Skin of body (tissue), 2 donors: Measurements from ENCODE around the gene CLDN3. TPM values are rescaled to one million over a fixed set of nuclear protein-coding genes. Genes with fewer than 3 reads are reported as not detected.
"Not testable (repeated sequence)": the region's sequence is repeated elsewhere in the genome, so short reads cannot be mapped to it uniquely, and the experiment has no call there.

ENCODE experiments used
- DNase-seq: peaks from one replicate; lab custom pipeline; 2025; lab: John Stamatoyannopoulos, UW
- total RNA-seq: library from RNA; depleted of rRNA; stranded (reverse); fragments of >200 nt; gene quantifications from one replicate; pipeline ENCODE4 v1.2.3, GENCODE V29; 2014

CLDN3 gene, protein sequence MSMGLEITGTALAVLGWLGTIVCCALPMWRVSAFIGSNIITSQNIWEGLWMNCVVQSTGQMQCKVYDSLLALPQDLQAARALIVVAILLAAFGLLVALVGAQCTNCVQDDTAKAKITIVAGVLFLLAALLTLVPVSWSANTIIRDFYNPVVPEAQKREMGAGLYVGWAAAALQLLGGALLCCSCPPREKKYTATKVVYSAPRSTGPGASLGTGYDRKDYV
- 0.20 TPM for total RNA-seq

DNA sequence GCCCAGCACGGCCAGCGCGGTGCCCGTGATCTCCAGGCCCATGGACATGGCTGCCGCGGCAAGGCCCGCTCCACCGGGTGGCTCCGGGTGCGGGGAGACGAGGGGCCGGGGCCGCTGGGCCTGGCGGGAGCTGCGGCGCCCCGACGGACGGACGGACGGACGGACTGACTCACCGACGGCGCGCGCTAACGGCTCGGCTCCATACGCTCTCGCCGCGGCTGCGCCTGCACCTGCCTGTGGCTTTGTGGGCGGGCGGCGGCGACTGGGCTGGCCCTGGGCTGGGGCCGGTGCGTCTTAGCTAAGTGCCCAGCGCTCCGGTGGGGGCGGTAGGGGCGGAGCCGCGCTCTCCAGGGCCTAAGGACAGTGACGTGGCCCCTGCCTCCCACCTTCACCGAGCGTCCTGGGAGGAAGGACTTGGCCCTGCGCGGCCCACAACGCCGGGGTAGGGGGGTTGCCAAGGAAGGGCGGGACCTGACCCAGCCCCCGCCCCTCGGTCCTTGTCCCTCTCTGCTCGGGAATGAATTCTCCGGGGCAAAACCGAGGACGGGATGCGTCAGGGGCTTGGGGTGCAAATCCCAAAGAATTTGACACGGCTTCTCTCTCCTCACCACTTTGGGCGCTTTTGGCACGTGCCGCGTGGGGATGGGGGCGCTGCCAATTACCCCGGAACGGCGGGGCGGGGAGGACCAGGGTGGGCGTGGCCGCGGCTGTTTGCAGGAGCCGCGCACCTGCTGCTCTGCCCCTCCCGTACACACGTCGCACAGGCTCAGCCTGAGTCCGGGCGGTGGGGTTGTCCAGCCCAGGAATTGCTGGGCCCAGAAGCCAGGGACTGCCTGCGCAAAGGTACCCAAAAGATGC is at the start of gene CLDN3:
TSS of gene CLDN3 (minus strand) at position 269 of the 858 bp plus-strand sequence. CDS start at position 48, 221 bp downstream.
- no peak for DNase-seq

GRCh38 chr7:73817121-73817520 is 47.1 kb upstream of the CLDN3 start:
- DNase-seq: no peak

DNA sequence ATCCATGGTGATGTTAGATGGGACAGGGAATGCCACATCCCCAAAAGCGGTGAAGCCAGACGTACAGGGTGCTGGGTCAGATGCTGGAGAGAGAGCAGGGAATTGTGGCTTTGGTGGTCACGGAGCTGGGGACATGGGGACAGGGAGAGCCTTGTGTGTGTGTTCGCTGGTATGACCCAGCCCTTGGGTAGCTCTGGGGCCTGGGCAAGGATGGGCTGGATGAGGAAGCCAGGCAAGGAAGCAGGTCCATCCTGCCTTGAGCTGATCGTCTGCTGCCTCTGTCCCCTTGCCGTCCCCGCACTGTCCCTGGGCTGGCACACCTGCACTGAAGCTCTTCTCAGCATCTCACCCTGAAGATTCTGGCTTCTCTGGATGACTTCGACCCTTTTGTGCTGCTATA is 45.4 kb upstream of the CLDN3 start:
- no peak for DNase-seq

DNA sequence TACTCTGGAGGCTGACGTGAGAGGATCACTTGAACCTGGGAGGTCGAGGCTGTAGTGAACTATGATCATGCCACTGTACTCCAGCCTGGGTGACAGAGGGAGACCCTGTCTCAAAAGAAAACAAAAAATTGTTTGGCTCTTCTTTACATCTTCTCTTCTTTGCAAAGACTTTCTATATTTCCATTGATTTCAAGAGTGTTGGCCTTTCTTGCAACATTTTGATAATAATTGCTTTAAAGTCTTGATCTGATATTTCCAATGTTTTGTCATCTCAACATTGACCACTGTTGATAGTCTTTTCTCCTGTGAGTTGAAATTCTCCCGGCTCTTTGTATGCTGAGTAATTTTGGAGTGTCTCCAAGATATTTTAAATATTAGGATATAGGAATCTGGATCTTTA is 42.9 kb upstream of the CLDN3 start:
- DNase-seq: no peak

GRCh38 chr7:73811760-73812168 is 41.7 kb upstream of the CLDN3 start:
- DNase-seq: peak; percentile 6

- DNase-seq: no peak
Measured at GRCh38 chr7:73810998-73811360, 40.9 kb upstream of the CLDN3 start.

DNA sequence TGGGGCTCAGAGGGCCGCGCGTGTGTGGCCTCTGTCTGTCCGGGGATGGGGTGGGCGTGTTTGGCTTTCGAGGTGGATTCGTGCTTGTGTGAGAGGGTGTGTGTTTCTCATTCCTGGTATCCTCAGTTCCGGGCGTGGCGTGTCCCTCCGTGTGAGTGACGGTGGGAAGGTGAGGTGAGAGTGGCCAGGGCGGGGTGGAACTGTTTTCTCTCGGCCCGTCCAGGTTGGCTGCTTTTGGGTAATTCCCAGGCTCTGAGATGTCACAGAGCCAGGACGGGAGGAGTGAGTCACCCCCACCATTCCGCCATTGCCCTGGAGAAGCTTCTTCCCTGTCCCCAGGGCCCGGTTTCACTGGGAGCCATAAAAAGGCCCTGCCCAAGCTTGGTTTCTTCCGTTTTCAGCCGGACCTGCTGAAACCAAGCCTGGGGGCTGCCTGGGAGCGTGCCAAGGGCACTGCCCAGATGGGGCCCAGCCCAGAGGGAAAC is 39.4 kb upstream of the CLDN3 start:
- DNase-seq: no peak

DNA sequence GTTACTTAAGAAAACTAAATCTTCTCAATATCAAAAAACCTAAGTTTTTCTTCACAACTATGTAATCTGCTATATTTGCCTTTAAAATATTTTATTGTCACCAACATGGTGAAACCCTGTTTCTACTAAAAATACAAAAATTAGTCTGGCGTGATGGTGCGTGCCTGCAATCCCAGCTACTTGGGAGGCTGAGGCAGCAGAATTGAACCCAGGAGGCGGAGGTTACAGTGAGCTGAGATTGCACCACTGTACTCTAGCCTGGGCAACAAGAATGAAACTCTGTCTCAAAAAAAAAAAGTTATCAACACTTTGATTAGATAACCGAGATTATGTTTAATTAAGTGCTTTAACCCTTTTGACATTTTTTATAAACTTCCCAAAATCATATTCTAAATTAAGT is 32.4 kb upstream of the CLDN3 start:
- no peak for DNase-seq

- no peak for DNase-seq
Measured at GRCh38 chr7:73801577-73801976, 31.5 kb upstream of the CLDN3 start.

DNA sequence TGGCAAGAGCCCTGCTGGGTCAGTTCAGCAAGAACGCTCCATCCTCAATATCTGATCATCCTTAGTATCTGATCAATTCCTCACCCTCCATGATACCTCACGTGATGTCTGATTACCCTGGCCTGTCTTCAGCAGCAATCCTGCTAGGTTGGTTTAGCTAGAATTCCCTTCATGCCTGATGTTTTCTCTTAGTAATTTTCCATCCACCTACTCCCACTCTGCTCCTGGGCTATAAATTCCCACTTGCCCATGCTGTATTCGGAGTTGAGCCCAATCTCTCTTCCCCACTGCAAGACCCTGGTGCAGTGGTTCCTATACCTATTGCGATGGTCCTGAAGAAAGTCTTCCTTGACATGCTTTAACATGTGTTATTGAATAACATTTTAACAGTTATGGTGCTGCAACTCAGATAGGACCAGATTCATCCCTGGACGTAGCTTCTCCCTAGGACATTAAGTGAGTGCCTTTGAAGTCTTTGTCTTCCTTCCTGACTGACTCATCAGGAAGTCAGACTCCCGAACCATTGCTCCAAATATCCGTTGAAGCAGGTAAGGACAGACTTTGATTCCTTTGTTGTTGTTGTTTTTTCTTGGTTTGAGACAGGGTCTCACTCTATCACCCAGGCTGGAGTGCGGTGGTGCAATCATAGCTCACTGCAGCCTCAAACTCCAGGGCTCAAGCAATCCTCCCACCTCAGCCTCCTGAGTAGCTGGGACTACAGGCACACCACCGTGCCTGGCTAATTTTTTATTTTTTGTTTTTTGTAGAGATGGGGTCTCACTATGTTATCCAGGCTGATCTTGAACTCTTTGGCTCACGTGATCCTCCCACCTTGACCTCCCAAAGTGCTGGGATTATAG is 29.4 kb upstream of the CLDN3 start:
- DNase-seq: no peak

DNA sequence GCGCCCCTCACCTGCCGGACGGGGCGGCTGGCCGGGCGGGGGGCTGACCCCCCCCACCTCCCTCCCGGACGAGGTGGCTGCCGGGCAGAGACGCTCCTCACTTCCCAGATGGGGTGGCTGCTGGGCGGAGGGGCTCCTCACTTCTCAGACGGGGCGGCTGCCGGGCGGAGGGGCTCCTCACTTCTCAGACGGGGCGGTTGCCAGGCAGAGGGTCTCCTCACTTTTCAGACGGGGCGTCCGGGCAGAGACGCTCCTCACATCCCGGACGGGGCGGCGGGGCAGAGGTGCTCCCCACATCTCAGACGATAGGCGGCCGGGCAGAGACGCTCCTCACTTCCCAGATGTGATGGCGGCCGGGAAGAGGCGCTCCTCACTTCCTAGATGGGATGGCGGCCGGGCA is 27.1 kb upstream of the CLDN3 start:
- DNase-seq: not testable (repeated sequence)

DNA sequence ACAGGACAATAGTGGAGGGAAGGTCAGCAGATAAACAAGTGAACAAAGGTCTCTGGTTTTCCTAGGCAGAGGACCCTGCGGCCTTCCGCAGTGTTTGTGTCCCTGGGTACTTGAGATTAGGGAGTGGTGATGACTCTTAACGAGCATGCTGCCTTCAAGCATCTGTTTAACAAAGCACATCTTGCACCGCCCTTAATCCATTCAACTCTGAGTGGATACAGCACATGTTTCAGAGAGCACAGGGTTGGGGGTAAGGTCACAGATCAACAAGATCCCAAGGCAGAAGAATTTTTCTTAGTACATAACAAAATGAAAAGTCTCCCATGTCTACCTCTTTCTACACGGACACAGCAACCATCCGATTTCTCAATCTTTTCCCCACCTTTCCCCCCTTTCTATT is 26.6 kb upstream of the CLDN3 start:
- not testable (repeated sequence) for DNase-seq

GRCh38 chr7:73795188-73795587 is 25.1 kb upstream of the CLDN3 start:
- DNase-seq: not testable (repeated sequence)

- not testable (repeated sequence) for DNase-seq
Measured at GRCh38 chr7:73791170-73791690, 21.2 kb upstream of the CLDN3 start.

DNA sequence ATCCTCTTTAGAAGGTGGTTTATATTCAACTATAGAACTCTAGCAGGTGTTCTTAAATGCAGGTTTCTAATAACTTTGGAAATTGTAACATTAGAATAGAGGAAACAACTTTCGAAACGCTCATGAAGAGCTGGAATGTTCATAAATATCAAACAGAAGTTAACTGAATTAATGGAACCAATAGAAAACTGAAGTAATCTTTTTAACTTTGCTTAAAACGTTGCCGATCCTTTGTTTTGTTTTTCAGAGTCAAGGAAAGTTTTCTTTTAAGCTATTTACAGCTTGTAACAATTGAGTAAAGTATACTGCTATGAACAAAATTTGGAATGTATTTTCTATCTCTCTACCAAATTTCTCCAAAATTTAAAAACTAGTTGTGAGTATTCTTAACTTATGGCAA is 19.0 kb upstream of the CLDN3 start:
- DNase-seq: no peak

DNA sequence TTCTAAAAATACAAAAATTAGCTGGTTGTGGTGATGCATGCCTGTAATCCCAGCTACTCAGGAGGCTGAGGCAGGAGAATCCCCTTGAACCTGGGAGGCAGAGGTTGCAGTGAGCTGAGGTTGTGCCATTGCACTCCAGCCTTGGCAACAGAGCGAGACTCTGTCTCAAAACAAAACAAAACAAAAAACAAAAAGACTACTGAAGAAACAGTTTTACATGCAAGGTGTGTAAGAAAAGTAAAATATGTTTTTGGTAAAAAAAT is 17.6 kb upstream of the CLDN3 start:
- not testable (repeated sequence) for DNase-seq

DNA sequence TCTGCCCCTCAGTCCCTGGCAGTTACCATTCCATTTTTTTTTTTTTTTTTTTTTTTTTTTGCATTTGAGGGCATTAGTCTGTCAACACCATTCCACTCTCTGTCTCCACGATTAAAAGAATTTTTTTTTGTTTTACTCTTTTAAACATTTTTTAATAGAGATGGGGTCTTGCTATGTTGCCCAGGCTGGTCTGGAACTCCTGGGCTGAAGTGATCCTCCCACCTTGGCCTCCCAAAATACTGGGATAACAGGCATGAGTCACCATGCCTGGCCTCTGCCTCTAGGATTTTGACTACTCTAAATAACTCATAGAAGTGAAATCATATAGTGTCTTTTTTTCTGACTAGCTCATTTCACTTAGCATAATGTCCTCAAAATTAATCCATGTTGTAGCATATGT is 16.5 kb upstream of the CLDN3 start:
- DNase-seq: no peak

DNA sequence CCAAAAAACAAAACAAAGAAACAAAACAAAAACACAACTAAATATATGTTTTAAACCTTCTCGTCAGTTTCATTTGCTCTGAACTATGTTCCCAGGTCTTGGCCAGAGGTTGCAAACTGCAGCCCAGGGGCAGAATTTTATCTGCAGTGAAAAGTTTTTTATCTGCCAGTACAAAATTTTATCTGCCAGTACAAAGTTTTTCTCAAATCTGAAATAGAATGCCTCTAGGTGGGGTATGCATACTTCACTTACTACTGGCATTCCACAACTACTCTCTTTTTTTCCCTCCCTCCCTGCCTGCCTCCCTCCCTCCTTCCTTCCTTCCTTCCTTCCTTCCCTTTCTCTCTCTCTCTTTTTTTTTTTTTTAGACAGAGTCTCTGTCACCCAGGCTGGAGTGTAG is 9.4 kb upstream of the CLDN3 start:
- DNase-seq: no peak

DNA sequence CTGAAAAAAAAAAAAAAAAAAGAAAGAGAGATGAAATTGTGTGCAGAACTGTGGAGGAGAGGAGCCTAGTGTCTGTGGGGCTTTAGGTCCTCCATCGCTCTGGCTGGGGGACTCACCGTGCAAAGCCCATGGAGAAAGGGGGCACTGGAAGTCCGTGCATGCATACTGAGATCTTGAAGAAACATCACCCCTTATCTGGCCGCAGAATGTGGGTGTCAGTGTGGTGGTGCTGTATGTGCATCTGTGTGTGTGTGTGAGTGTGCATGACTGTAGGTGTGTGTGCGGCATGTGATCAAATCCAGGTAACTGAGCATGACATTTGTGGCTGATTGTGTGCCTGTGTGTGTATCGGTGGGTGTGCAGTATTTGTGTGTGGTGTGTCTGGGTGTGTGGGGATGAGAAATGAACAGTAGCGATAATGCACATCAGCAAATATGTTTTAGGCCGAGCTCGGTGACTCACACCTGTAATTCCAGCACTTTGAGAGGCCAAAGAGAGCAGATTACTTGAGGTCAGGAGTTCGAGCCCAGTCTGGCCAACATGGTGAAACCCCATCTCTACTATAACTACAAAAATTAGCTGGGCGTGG is 8.8 kb upstream of the CLDN3 start:
- DNase-seq: no peak

- no peak for DNase-seq
Measured at GRCh38 chr7:73774923-73775322, 4.9 kb upstream of the CLDN3 start.

DNA sequence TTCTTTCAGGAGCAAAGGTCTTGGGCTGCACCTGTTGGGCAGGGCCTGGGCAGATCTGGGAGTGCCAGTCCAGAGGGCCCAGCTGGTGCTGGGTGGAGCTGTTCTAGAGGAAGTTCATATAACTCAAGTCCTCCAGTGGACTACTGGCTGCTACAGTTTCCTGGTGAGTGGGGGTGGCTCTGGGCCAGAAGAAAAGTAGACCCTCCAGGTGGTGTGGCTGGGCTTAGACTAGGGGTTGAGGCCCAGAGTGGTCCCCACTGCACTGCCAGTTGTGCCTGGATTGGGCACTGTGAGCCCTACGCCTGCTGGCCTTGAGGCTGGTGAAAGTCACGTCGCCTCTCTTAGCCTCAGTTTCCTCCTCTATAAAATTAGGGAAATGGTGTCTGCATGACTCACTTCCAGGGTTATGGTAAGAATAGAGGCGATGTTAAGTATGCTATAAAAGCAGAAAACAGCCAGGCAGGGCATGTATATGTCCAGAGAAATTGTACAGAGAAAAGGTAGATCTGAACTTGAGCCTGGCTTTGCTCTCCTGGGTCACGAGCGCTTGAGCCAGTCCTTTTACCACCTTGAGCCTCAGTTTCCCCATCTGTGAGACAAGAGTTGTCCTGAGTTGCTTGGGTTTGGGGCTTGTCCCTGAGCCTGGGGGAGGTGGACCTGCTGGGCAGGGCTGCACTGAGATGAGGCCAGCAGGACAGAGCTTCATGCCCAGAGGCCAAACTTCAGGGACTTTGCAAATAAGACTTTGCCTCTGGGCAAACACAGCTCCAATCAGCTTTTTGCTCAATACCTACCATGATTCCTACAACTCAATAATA is 3.8 kb upstream of the CLDN3 start:
- DNase-seq: no peak
